GM21529 (cell line): ENCODE measurements around the gene FCN1.

ENCODE experiments used
- ATAC-seq: cut with Tn5 transposase; IDR thresholded peaks from one replicate; pipeline ENCODE4 v1.9.1; 2021; ENCODE audit not compliant: unreplicated experiment

FCN1 gene

GRCh38 chr9:134879664-134880483, 37.8 kb downstream of the FCN1 start:
- no peak for ATAC-seq

GRCh38 chr9:134877541-134877940, 40.2 kb downstream of the FCN1 start:
- ATAC-seq: no peak

- no peak for ATAC-seq
These were observed 42.3 kb downstream of the FCN1 start for GRCh38 chr9:134875371-134875770.

- ATAC-seq: no peak
These were observed 45.1 kb downstream of the FCN1 start for GRCh38 chr9:134872482-134873231.

GRCh38 chr9:134871697-134872340, 45.9 kb downstream of the FCN1 start:
- no peak for ATAC-seq

- ATAC-seq: no peak
These were observed 46.7 kb downstream of the FCN1 start for GRCh38 chr9:134870746-134871662.

GRCh38 chr9:134870301-134870694, 47.4 kb downstream of the FCN1 start:
- ATAC-seq: no peak

GRCh38 chr9:134869554-134870300, 48.0 kb downstream of the FCN1 start:
- no peak for ATAC-seq

- ATAC-seq: no peak
These were observed 48.8 kb downstream of the FCN1 start for GRCh38 chr9:134868751-134869553.

- no peak for ATAC-seq
These were observed 49.6 kb downstream of the FCN1 start for GRCh38 chr9:134867917-134868750.

- ATAC-seq: no peak
These were observed 52.9 kb downstream of the FCN1 start for GRCh38 chr9:134864821-134865190.

GRCh38 chr9:134863941-134864820, 53.5 kb downstream of the FCN1 start:
- no peak for ATAC-seq

- ATAC-seq: no peak
These were observed 54.3 kb downstream of the FCN1 start for GRCh38 chr9:134863306-134863902.

GRCh38 chr9:134861595-134862334, 55.9 kb downstream of the FCN1 start:
- no peak for ATAC-seq

GRCh38 chr9:134860510-134860909, 57.2 kb downstream of the FCN1 start:
- no peak for ATAC-seq
